Calu3 (cell line): Measurements from ENCODE around the gene TRPC3. TPM values are rescaled to one million over a fixed set of nuclear protein-coding genes. Genes with fewer than 3 reads are reported as not detected.
"Not testable (repeated sequence)": the region's sequence is repeated elsewhere in the genome, so short reads cannot be mapped to it uniquely, and the experiment has no call there.

Source experiments
- BruUV-seq: library from RNA; stranded (reverse); fragments of 400-500 nt; replicated peaks from 2 replicates; lab custom pipeline; 2021; lab: Mats Ljungman, UMichigan
- CTCF ChIA-PET: fragments of 300-600 bp; sonication (Branson Sonifier 250); formaldehyde crosslinking; loops from one replicate; lab custom pipeline; 2022; ENCODE audit warnings: antibody characterized with exemption; lab: Charles Lee
- DNase-seq: peaks from one replicate; pipeline ENCODE4 v3.0.0; 2022
- H3K27ac Mint-ChIP-seq: one replicate; pipeline ENCODE4 v1.8.0; 2022; ENCODE audit warnings: mixed read lengths; ENCODE audit not compliant: unreplicated experiment
- H3K27me3 Mint-ChIP-seq: one replicate; pipeline ENCODE4 v1.8.0; 2022; ENCODE audit warnings: mixed read lengths; ENCODE audit not compliant: unreplicated experiment
- H3K36me3 Mint-ChIP-seq: one replicate; pipeline ENCODE4 v1.8.0; 2022; ENCODE audit warnings: mild to moderate bottlenecking, moderate library complexity, mixed read lengths; ENCODE audit not compliant: insufficient read depth, unreplicated experiment
- H3K4me1 Mint-ChIP-seq: one replicate; pipeline ENCODE4 v1.8.0; 2022; ENCODE audit warnings: mild to moderate bottlenecking, low read depth, mixed read lengths; ENCODE audit not compliant: unreplicated experiment
- H3K4me3 Mint-ChIP-seq: one replicate; pipeline ENCODE4 v1.8.0; 2022; ENCODE audit warnings: mild to moderate bottlenecking, low read depth, moderate library complexity, mixed read lengths; ENCODE audit not compliant: unreplicated experiment
- H3K9me3 Mint-ChIP-seq: one replicate; pipeline ENCODE4 v1.8.0; 2022; ENCODE audit warnings: low read depth, mixed read lengths; ENCODE audit not compliant: unreplicated experiment
- CTCF ChIP-seq: fragments of 200-600 bp; IDR thresholded peaks from one replicate; pipeline ENCODE4 v1.8.0; 2022; ENCODE audit warnings: antibody characterized with exemption; ENCODE audit not compliant: unreplicated experiment
- intact Hi-C: fragments of 100-400 bp; cut with micrococcal nuclease; formaldehyde crosslinking; loops from one replicate; pipeline ENCODE4 v1.10.0; 2022; ENCODE audit not compliant: unreplicated experiment
- total RNA-seq: library from RNA; stranded (reverse); gene quantifications from 2 replicates; pipeline ENCODE4 v1.2.3, GENCODE V29; 2022

TRPC3 gene
- total RNA-seq, 1 experiment from 2014 or later = not detected

DNA sequence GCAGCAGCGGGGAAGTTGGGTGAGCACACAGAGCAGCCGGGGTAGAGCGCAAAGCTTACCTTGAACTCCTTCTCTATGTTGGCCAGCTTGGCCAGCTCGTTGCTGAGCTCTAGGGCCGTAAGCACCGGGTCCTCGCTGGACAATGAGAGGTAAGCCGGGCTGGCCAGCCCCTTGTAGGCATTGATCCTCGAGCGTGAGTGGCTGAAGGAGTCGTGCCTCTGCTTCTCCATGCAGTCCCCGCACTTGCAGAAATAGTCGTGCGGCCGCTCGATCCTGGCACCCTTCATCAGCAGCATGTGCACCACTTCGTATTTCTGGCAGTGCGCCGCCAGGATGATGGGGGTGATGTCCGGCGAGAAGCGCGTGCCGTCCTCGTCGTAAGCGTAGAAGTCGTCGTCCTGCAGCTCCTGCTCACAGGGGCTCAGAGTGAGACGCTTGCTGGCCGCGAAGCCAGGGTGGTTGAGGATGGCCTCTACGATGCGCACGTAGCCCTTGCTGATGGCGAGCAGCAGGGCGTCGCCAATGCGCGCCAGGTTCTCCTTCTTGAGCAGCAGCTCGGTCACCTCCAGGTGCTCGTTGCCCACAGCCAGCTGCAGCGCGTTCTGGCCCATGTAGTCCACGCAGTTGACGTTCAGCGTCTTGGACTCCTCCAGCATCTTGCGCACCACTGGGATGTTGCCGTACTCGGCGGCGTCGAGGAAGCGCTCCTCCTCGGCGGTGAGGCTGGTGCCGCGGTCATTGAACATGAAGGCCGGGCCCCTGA, 19.5 kb downstream of the TRPC3 start:
- CTCF ChIA-PET = no interaction called here
- no peak overlapping the region for H3K27ac Mint-ChIP-seq
- no peak overlapping the region for H3K4me3 Mint-ChIP-seq
- no peaks in the 10 kb centered on the region for H3K36me3 Mint-ChIP-seq
- no peaks in the 10 kb centered on the region for H3K4me1 Mint-ChIP-seq
- no peak for TF ChIP-seq CTCF
- BruUV-seq = no TSS peak
- no peaks in the 10 kb centered on the region for H3K27me3 Mint-ChIP-seq
- H3K9me3 Mint-ChIP-seq = no peaks in the 10 kb centered on the region
- no peak for DNase-seq
- intact Hi-C loops = no loop called here

DNA sequence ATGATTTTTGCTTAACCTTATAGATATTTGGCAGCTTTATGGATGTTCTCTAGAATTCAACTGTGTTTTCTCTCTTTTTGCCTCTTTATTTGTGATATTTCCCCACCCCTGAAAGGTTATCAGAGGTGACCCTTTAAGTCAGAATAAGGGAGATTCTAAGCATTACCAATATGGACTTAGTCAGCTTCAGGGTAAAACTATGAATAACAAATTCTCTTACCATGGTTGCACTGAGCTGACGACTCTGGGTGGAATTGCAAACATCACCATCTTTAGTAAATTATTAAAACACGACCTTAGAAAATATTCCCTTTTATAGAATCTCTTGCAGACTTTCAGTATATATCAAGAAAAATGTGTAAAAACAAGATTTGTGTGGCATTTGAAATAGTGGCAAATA, 21.6 kb downstream of the TRPC3 start:
- intact Hi-C loops = no loop called here
- Mint-ChIP-seq H3K4me1 (no peaks in the 10 kb centered on the region), H3K36me3 (no peaks in the 10 kb centered on the region), H3K27me3 (no peaks in the 10 kb centered on the region), H3K27ac (no peak overlapping the region), H3K9me3 (no peaks in the 10 kb centered on the region), H3K4me3 (no peak overlapping the region)
- no peak for DNase-seq
- CTCF ChIA-PET = no interaction called here
- no peak for TF ChIP-seq CTCF
- no TSS peak for BruUV-seq

DNA sequence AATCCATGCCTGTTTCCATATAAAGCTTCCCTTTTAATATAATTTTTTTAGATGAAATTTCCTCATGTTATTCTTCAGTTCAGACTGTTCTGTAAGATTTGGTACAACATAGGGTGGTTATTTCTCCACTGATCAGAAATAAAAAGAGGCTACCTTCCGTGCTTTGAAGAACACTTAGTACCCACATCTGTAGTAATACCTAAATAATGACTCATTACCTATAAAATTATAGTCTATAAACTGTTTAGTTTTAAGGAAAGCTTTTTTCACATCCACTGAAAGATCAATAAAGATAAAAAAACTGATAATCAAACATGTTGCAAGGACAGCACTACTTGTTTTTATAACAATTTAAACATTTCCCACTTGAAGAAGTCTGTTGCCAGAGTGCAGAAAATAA, 23.9 kb downstream of the TRPC3 start:
- Mint-ChIP-seq H3K27ac (no peak overlapping the region), H3K27me3 (no peaks in the 10 kb centered on the region), H3K9me3 (no peaks in the 10 kb centered on the region), H3K4me1 (no peaks in the 10 kb centered on the region), H3K4me3 (no peak overlapping the region), H3K36me3 (no peaks in the 10 kb centered on the region)
- intact Hi-C loops = no loop called here
- no TSS peak for BruUV-seq
- DNase-seq = no peak
- no peak for TF ChIP-seq CTCF
- CTCF ChIA-PET = no interaction called here

- H3K27ac Mint-ChIP-seq, H3K9me3 Mint-ChIP-seq, H3K36me3 Mint-ChIP-seq, CTCF ChIA-PET, BruUV-seq, intact Hi-C loops, H3K27me3 Mint-ChIP-seq, H3K4me1 Mint-ChIP-seq, DNase-seq, H3K4me3 Mint-ChIP-seq: not testable (repeated sequence)
Observed at GRCh38 chr4:121926490-121926889, 25.4 kb downstream of the TRPC3 start.

GRCh38 chr4:121923306-121923705, 28.6 kb downstream of the TRPC3 start:
- CTCF ChIA-PET = no interaction called here
- no peak for DNase-seq
- intact Hi-C loops = no loop called here
- H3K9me3 Mint-ChIP-seq = no peaks in the 10 kb centered on the region
- no TSS peak for BruUV-seq
- no peak overlapping the region for H3K4me3 Mint-ChIP-seq
- no peaks in the 10 kb centered on the region for H3K4me1 Mint-ChIP-seq
- TF ChIP-seq CTCF = no peak
- no peaks in the 10 kb centered on the region for H3K36me3 Mint-ChIP-seq
- no peak overlapping the region for H3K27ac Mint-ChIP-seq
- H3K27me3 Mint-ChIP-seq = no peaks in the 10 kb centered on the region
